GM21723 (cell line): ENCODE measurements around the gene RBKS.
"Not testable (repeated sequence)": the region's sequence is repeated elsewhere in the genome, so short reads cannot be mapped to it uniquely, and the experiment has no call there.

ENCODE experiments used
- ATAC-seq: cut with Tn5 transposase; IDR thresholded peaks from one replicate; pipeline ENCODE4 v1.9.1; 2021; ENCODE audit warnings: mild to moderate bottlenecking, moderate library complexity; ENCODE audit not compliant: unreplicated experiment

RBKS gene

DNA sequence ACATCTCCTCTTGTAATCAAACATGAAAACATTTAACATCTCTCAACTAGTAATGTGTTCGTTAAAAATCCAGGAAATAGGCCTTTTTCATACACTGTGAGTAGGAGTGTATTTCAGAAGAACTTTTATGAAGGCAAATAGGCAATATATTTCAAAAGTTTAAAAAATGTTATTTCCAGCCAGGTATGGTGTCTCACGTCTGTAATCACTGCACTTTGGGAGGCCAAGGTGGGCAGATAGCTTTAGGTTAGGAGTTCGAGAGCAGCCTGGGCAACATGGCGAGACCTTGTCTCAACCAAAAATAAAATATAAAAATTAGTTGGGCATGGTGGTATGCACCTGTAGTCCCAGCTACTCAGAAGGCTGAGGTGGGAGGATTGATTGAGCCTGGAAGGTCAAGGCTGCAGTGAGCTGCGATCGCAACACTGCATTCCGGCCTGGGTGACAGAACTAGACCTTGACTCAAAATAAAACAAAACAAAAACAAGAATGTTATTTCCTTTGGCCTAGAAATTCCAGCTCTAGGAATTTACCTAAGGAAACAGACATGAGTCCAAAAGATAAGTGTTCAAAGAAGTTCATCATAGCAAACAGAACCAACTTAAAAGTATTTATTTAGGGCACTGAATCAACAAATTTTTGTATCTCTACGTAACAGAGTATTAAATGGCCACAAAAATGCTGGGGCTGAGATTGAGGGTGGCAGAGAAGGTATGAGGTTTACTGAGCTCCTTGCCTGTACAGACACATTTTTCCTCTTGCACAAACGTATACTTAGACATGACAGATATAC is 14.9 kb downstream of the RBKS start:
- no peak for ATAC-seq

GRCh38 chr2:27873091-27873490 is 17.1 kb downstream of the RBKS start:
- ATAC-seq, result no peak

- ATAC-seq, result no peak
Measured at GRCh38 chr2:27871802-27872201, 18.4 kb downstream of the RBKS start.

DNA sequence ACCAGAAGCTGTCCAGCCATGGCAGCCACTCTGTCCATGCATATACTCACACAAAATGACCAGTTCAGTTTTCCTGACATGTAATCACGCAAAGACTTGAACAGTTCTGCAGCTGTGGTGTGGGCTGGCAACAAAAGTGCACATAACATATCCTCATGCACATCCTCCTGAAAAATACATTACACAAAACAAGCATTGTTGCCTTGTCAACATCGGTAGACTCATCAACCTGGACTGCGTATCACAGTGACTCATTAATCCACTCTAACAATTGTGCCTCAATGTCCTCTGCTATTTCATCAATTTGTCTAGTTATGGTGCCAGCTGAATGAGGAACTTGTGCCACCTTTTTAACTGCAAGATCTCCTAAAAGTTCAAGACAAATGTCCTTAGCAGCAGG is 19.5 kb downstream of the RBKS start:
- ATAC-seq, result no peak

DNA sequence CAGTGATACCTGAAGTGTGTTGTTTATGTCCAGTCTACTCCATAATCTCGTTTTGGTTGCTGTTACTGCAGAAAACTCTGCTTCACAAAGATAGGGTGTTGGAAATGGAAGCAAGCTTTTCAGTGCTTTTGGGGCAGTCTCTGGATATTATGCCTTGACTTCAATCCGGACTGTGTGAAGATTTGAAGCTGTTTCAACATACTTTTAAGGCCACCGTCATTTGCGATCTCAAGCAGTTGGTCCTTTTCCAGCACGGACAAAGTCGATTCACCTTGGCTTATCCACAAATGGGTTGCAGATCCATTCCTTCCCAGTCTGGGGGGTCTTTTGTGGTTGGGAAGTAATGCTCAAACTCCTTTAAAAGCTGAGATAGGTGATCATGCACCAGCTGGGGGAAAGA is 20.4 kb downstream of the RBKS start:
- ATAC-seq, result no peak

DNA sequence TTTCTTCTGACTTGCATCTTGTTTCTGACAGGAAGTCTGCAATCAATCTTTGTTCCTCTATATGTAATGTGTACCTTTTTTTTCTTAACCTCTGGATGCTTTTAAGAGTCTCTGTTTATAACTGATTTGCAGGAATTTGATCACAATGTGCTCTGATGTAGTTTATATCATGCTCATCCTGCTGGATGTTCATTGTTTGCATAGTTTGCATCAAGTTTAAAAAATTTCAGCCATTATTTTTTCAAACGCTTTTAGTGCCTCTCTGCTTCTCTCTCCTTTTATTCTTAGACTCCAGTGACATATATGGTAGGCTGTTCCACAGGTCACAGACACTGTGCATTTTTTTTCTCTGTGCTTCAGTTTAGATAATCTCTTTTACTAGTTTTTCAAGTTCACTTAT is 23.9 kb downstream of the RBKS start:
- no peak for ATAC-seq

GRCh38 chr2:27863955-27864354 is 26.2 kb downstream of the RBKS start:
- not testable (repeated sequence) for ATAC-seq

DNA sequence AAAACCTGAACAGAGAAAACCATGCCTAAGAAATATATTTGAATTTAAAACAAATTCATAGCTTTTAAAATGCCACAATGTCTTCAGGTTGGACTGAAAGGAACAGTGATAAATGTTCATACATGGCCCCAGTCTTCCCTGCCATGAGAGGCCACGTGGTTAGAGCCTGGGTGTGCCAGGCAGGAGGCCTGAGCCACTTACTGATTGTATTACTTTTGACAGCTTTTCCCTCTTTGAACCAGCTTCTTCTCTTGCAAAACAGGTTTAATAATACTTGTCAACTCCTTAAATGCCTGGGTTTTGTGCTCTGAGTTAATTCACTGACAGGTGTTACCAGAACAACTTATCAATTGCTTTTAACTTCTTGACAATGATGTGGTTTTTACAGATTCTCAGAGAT is 27.0 kb downstream of the RBKS start:
- no peak for ATAC-seq

DNA sequence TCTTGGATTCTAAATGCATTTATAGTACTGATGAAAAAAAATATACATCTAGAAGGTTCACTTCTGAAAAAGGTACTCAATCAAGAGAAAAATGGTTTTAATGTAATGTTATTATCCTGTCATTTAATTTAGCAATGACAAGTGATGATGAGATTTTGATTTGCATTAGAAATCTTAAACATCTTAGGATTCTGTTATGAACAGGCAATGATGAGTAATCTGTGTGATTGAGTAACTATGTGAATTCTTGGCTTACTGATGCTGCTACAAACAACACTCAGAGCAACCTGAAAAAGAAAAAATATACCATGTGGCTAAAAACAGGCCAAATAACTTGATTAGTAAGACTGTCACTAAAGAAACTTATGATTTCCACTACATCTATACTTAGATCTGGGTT is 30.1 kb downstream of the RBKS start:
- no peak for ATAC-seq

GRCh38 chr2:27857417-27858172 is 32.6 kb downstream of the RBKS start:
- no peak for ATAC-seq

- no peak for ATAC-seq
Measured at GRCh38 chr2:27856956-27857355, 33.2 kb downstream of the RBKS start.

GRCh38 chr2:27856386-27856785 is 33.8 kb downstream of the RBKS start:
- ATAC-seq, result no peak

- no peak for ATAC-seq
Measured at GRCh38 chr2:27855476-27855875, 34.7 kb downstream of the RBKS start.

DNA sequence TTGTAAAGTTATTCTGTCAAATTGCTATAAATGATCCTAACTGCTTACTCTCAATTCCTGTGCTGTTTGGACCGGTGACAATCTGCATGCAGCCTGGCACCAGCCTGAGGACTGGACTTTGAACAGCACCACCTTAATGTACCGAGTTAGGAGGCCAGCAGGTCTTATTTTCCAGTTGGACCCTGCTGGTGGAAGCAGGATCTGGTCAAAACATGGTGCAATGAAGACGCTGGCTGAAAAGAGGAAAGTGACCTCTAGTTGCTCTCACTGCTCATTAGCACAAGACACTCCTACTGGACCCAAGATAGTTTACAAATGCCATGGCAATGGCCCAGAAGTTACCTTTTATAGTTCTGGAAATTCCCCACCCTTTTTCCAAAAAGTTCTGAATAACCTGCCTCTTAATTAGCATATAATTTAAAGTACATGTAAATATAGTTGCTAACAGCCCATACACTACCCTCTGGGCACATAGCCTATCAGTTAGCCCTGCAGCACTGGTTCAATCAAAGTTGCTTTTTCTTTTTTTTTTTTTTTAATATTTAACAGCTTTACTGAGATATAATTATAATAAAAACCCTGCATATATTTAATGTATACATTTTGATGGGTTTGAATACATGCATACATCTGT is 35.8 kb downstream of the RBKS start:
- ATAC-seq, result no peak

DNA sequence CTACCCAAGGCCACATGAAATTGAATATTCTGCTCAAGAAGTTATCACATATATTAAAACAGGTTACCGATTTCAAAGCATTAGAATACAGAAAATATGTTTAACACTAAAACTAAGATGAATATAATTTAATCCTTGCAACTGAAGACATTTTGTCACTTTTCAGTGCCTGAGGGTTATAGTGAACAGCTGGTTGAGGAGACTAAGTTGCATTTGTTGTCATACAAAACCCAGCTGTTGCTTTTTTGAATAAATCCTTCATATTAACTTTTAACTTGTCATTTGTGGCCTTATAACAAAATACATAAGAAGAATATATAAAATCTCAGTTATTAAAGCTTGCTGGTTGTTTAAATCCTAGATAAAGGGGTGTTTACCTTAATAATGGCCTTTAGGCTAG is 37.5 kb downstream of the RBKS start:
- ATAC-seq, result no peak

GRCh38 chr2:27849558-27850205 is 40.5 kb downstream of the RBKS start:
- no peak for ATAC-seq

DNA sequence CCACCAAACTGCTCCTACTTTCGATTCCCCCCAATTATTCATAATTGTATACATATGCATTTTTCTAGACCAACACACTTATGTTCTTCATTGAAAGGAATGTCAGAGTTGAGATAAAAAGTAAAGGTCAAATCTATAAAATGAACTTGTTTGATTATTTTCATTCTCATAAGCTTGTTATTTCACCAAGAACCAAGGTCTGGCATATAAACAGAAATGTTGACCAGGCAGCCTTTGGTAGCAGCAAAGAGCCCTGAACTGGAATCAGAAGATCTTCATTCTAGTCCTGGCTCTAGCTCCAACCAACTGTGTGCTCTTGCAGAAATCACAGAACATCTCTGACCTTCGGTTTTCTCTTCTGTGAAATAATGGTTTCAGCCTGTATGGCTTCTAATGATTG is 42.9 kb downstream of the RBKS start:
- no peak for ATAC-seq

- no peak for ATAC-seq
Measured at GRCh38 chr2:27844821-27845255, 45.3 kb downstream of the RBKS start.

DNA sequence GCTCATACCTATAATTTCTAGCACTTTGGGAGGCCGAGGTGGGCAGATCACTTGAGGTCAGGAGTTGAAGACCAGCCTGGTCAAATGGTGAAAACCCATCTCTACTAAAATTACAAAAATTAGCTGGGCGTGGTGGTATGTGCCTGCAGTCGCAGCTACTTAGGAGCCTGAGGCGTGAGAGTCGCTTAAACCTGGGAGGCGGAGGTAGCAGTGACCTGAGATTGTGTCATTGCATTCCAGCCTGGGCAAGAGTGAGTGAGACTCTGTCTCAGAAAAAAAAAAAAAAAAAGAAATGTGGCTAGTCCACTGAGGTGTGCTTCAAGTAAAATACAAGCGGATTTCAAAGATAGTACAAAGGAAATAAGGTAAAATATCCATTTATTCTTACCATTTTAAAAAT is 46.2 kb downstream of the RBKS start:
- no peak for ATAC-seq

GRCh38 chr2:27842894-27843293 is 47.3 kb downstream of the RBKS start:
- ATAC-seq, result no peak

GRCh38 chr2:27839022-27839618 is 51.1 kb downstream of the RBKS start:
- no peak for ATAC-seq
